Mesothelial cell of epicardium (in vitro differentiated cells): ENCODE data around the gene PAQR5. TPM values are rescaled to one million over a fixed set of nuclear protein-coding genes. Genes with fewer than 3 reads are reported as not detected.

Experiments
- DNase-seq, 2 experiments: peaks; one replicate each; pipeline ENCODE4 v3.0.0; 2021; ENCODE audit warnings: low spot score in 2 of 2; ENCODE audit not compliant: unreplicated experiment in 2 of 2
- H3K27ac Mint-ChIP-seq: 2 replicates; pipeline ENCODE4 v1.8.0; 2021; ENCODE audit warnings: mixed read lengths
- H3K27me3 Mint-ChIP-seq: 2 replicates; pipeline ENCODE4 v1.8.0; 2021; ENCODE audit warnings: low read depth, mixed read lengths
- H3K36me3 Mint-ChIP-seq: 2 replicates; pipeline ENCODE4 v1.8.0; 2021; ENCODE audit warnings: mixed read lengths
- H3K4me1 Mint-ChIP-seq: 2 replicates; pipeline ENCODE4 v1.8.0; 2021; ENCODE audit warnings: mixed read lengths
- H3K4me3 Mint-ChIP-seq: 2 replicates; pipeline ENCODE4 v1.8.0; 2021; ENCODE audit warnings: mild to moderate bottlenecking, moderate library complexity, mixed read lengths
- H3K9me3 Mint-ChIP-seq: 2 replicates; pipeline ENCODE4 v1.8.0; 2021; ENCODE audit warnings: mixed read lengths
- CTCF ChIP-seq: fragments of 200-600 bp; sonication (generic); IDR thresholded peaks from one replicate; pipeline ENCODE4 v1.5.0; 2021; ENCODE audit warnings: antibody characterized with exemption; ENCODE audit not compliant: unreplicated experiment
- total RNA-seq: library from RNA; stranded (reverse); gene quantifications from 3 replicates; pipeline ENCODE4 v1.2.1, GENCODE V29; 2021

PAQR5 gene
- total RNA-seq, 1 donor from 2014 or later: 1.2 TPM

GRCh38 chr15:69315402-69316110 is 16.8 kb downstream of the PAQR5 start:
- TF ChIP-seq CTCF: no peak
- H3K4me1 Mint-ChIP-seq: peaks cover 5% of the 10 kb centered on the region
- H3K36me3 Mint-ChIP-seq: no peaks in the 10 kb centered on the region
- no peak overlapping the region for H3K4me3 Mint-ChIP-seq
- peaks cover 2% of the 10 kb centered on the region for H3K27me3 Mint-ChIP-seq
- H3K27ac Mint-ChIP-seq: no peak overlapping the region
- no peak for DNase-seq
- no peaks in the 10 kb centered on the region for H3K9me3 Mint-ChIP-seq

GRCh38 chr15:69316291-69316690 is 17.6 kb downstream of the PAQR5 start:
- H3K4me3 Mint-ChIP-seq: no peak overlapping the region
- H3K27ac Mint-ChIP-seq: no peak overlapping the region
- H3K4me1 Mint-ChIP-seq: peaks cover 13% of the 10 kb centered on the region
- H3K36me3 Mint-ChIP-seq: no peaks in the 10 kb centered on the region
- no peaks in the 10 kb centered on the region for H3K9me3 Mint-ChIP-seq
- no peak for DNase-seq
- no peak for TF ChIP-seq CTCF
- H3K27me3 Mint-ChIP-seq: peaks cover 2% of the 10 kb centered on the region

- Mint-ChIP-seq H3K4me3 (no peak overlapping the region), H3K4me1 (peaks cover 15% of the 10 kb centered on the region), H3K36me3 (no peaks in the 10 kb centered on the region), H3K27ac (no peak overlapping the region), H3K27me3 (peaks cover 2% of the 10 kb centered on the region), H3K9me3 (no peaks in the 10 kb centered on the region)
- no peak for DNase-seq
- no peak for TF ChIP-seq CTCF
Measured at GRCh38 chr15:69317392-69317841, 18.7 kb downstream of the PAQR5 start.

GRCh38 chr15:69318033-69318432 is 19.3 kb downstream of the PAQR5 start:
- Mint-ChIP-seq H3K27ac (no peak overlapping the region), H3K4me1 (peaks cover 15% of the 10 kb centered on the region), H3K9me3 (no peaks in the 10 kb centered on the region), H3K36me3 (no peaks in the 10 kb centered on the region), H3K27me3 (peaks cover 2% of the 10 kb centered on the region), H3K4me3 (no peak overlapping the region)
- no peak for TF ChIP-seq CTCF
- DNase-seq: no peak

- Mint-ChIP-seq H3K27ac (no peak overlapping the region), H3K36me3 (no peaks in the 10 kb centered on the region), H3K4me1 (peaks cover 26% of the 10 kb centered on the region), H3K4me3 (no peak overlapping the region), H3K27me3 (peaks cover 1% of the 10 kb centered on the region), H3K9me3 (no peaks in the 10 kb centered on the region)
- TF ChIP-seq CTCF: no peak
- DNase-seq: no peak
Measured at GRCh38 chr15:69319384-69320375, 21.0 kb downstream of the PAQR5 start.
